ENCODE measurements around the gene PNPLA6. TPM values are rescaled to one million over a fixed set of nuclear protein-coding genes. Genes with fewer than 3 reads are reported as not detected.

PNPLA6 gene
- polyA plus RNA-seq, 1 donor (not counting 4 experiments of a cell fraction or from before 2014, with no cell fraction given): 22.4 TPM

GRCh38 chr19:7542556-7543348, 7.2 kb downstream of the PNPLA6 start:
- peaks cover 15 to 28% of the 10 kb centered on the region in 2 experiments for H3K36me3 ChIP-seq (ENCODE audit: control insufficient read depth in 2 of 2, extremely low read depth in 1 of 2, insufficient read depth in 2 of 2, low read length in 2 of 2)
- no peak for FAIRE-seq
- dilution Hi-C loops (cut with MboI; ENCODE audit: extremely low pct_ligation_motif_present, low sequenced_read_pairs): no loop called here

GRCh38 chr19:7544626-7545025, 9.1 kb downstream of the PNPLA6 start:
- H3K4me2 ChIP-seq (ENCODE audit: control insufficient read depth, extremely low read depth, insufficient read depth, low read depth, low read length): no peak overlapping the region
- no peaks in the 10 kb centered on the region for H3K4me1 ChIP-seq (ENCODE audit: control insufficient read depth, extremely low read depth, insufficient read depth, low read length)
- dilution Hi-C loops (cut with MboI; ENCODE audit: extremely low pct_ligation_motif_present, low sequenced_read_pairs): no loop called here
- DNase-seq (ENCODE audit: low read depth, low spot score) (no peak), FAIRE-seq (no peak)
- H3K79me2 ChIP-seq (ENCODE audit: control insufficient read depth, insufficient read depth, low read length): no peaks in the 10 kb centered on the region
- H3K36me3 ChIP-seq (ENCODE audit: control insufficient read depth in 2 of 2, extremely low read depth in 1 of 2, insufficient read depth in 2 of 2, low read length in 2 of 2): peaks cover 15 to 25% of the 10 kb centered on the region in 2 experiments
- H3K9me3 ChIP-seq (ENCODE audit: control insufficient read depth, low read depth, low read length): no peaks in the 10 kb centered on the region
- H3K27ac ChIP-seq (ENCODE audit: control insufficient read depth, insufficient read depth, low read length): no peak overlapping the region
- no peaks in the 10 kb centered on the region for H3K9me1 ChIP-seq (ENCODE audit: control insufficient read depth, extremely low read depth, insufficient read depth, low read length)
- H3K9ac ChIP-seq (ENCODE audit: control insufficient read depth, extremely low read depth, insufficient read depth, low read length): no peak overlapping the region
- no peak overlapping the region for H3K4me3 ChIP-seq (ENCODE audit: control insufficient read depth in 2 of 3, extremely low read depth in 1 of 3, insufficient read depth in 2 of 3, low read depth in 1 of 3, low read length in 3 of 3)
- H2AFZ ChIP-seq (ENCODE audit: control insufficient read depth, low read length): no peak overlapping the region
- no peaks in the 10 kb centered on the region for H3K27me3 ChIP-seq (ENCODE audit: control insufficient read depth, extremely low read depth, insufficient read depth, low read length)
- no peaks in the 10 kb centered on the region for H4K20me1 ChIP-seq (ENCODE audit: control insufficient read depth, extremely low read depth, insufficient read depth, low read length)
- TF ChIP-seq EZH2 (IDR thresholded peaks at IDR 0.05; ENCODE audit: low read length): no peak
- no peak for TF ChIP-seq CTCF (optimal IDR thresholded peaks at IDR 0.05 in 1 of 3, IDR thresholded peaks at IDR 0.05 in 1 of 3, conservative IDR thresholded peaks at IDR 0.05 in 1 of 3; ENCODE audit: extremely low read depth in 1 of 3, insufficient read depth in 2 of 3, low read length in 3 of 3)

More at GRCh38 chr19:7542556-7543348, 7.2 kb downstream of the PNPLA6 start:
- Histone ChIP-seq H3K27me3 (ENCODE audit: control insufficient read depth, extremely low read depth, insufficient read depth, low read length) (no peaks in the 10 kb centered on the region), H3K9me3 (ENCODE audit: control insufficient read depth, low read depth, low read length) (no peaks in the 10 kb centered on the region), H2AFZ (ENCODE audit: control insufficient read depth, low read length) (no peak overlapping the region), H3K9ac (ENCODE audit: control insufficient read depth, extremely low read depth, insufficient read depth, low read length) (no peak overlapping the region), H3K4me2 (ENCODE audit: control insufficient read depth, extremely low read depth, insufficient read depth, low read depth, low read length) (no peak overlapping the region), H3K4me1 (ENCODE audit: control insufficient read depth, extremely low read depth, insufficient read depth, low read length) (no peaks in the 10 kb centered on the region), H3K27ac (ENCODE audit: control insufficient read depth, insufficient read depth, low read length) (no peak overlapping the region), H3K79me2 (ENCODE audit: control insufficient read depth, insufficient read depth, low read length) (no peaks in the 10 kb centered on the region), H3K4me3 (ENCODE audit: control insufficient read depth in 2 of 3, extremely low read depth in 1 of 3, insufficient read depth in 2 of 3, low read depth in 1 of 3, low read length in 3 of 3) (no peak overlapping the region), H3K9me1 (ENCODE audit: control insufficient read depth, extremely low read depth, insufficient read depth, low read length) (no peaks in the 10 kb centered on the region), H4K20me1 (ENCODE audit: control insufficient read depth, extremely low read depth, insufficient read depth, low read length) (no peaks in the 10 kb centered on the region)
- TF ChIP-seq EZH2 (IDR thresholded peaks at IDR 0.05; ENCODE audit: low read length) (no peak), CTCF (optimal IDR thresholded peaks at IDR 0.05 in 1 of 3, IDR thresholded peaks at IDR 0.05 in 1 of 3, conservative IDR thresholded peaks at IDR 0.05 in 1 of 3; ENCODE audit: extremely low read depth in 1 of 3, insufficient read depth in 2 of 3, low read length in 3 of 3) (no peak)
- DNase-seq (ENCODE audit: low read depth, low spot score): no peak

Measured in keratinocyte (primary cell).